ENCODE results near the gene RHOBTB1.

The RHOBTB1 gene

DNA sequence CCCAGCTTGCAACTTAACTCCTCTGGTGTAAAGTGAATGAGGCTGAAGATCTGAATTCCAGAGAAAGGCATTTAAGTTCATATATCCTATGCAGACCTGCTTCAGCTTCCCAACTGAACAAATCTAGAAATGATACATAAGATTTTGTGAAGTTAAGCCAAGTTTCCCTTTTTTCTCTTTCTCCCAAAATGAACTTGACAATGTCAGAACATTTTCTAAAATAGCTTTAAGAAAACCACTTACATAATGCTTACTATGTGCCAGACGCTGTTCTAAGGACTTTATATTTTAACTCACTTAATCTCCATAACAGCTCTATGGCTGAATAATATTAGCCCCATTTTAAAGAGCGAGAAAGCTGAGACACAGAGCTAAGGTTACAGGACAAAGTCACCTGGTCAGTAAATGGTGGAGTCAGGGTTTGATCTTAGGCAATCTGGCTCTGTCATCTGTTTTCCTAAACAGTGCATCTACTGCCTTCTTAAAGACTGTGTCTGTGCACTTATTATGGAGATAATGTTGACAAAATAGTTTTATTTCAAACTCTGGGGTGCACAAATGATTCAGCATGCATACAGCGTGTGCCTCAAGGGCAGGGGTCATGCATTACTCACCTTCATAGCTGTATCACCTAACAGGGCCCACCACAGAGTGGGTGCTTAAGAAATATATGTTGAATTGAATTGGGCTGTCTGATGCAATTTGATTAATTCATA lies 66.8 kb downstream of the RHOBTB1 start:
- H2BK12ac ChIP-seq (ENCODE audit: low read length): no peak overlapping the region
- H3K23ac ChIP-seq (ENCODE audit: low read length): no peak overlapping the region
- H3K4me1 ChIP-seq (ENCODE audit: control insufficient read depth in 1 of 2, insufficient read depth in 2 of 2, low read length in 2 of 2): no peaks in the 10 kb centered on the region
- H3K9me3 ChIP-seq (ENCODE audit: insufficient read depth, low read depth, low read length): no peaks in the 10 kb centered on the region
- no peak overlapping the region for H4K12ac ChIP-seq (ENCODE audit: low read depth, low read length)
- no peak for DNase-seq
- no peaks in the 10 kb centered on the region for H3K79me2 ChIP-seq (ENCODE audit: control insufficient read depth, insufficient read depth, low read length, poor library complexity)
- H3K4me3 ChIP-seq (ENCODE audit: low read depth, low read length): no peak overlapping the region
- no CpG with 5 or more reads among the region's 3 CpGs for WGBS (ENCODE audit: extremely low coverage, insufficient coverage, insufficient read length)
- no peaks in the 10 kb centered on the region for H3K79me1 ChIP-seq (ENCODE audit: low read length)
- H4K91ac ChIP-seq (ENCODE audit: low read depth, low read length): no peak overlapping the region
- no peak overlapping the region for H3K18ac ChIP-seq (ENCODE audit: low read length)
- no peak overlapping the region for H2AFZ ChIP-seq (ENCODE audit: insufficient read depth, low read length, poor library complexity)
- no peak overlapping the region for H3K27ac ChIP-seq (ENCODE audit: low read depth, low read length)
- no peak overlapping the region for H3K14ac ChIP-seq (ENCODE audit: low read length)
- H2BK5ac ChIP-seq (ENCODE audit: low read depth, low read length, poor library complexity): no peak overlapping the region
- no peak overlapping the region for H3K4me2 ChIP-seq (ENCODE audit: low read length)
- no peak overlapping the region for H4K8ac ChIP-seq (ENCODE audit: low read depth, low read length)
- no peak overlapping the region for H2BK120ac ChIP-seq (ENCODE audit: insufficient read depth, low read length, poor library complexity)
- no peaks in the 10 kb centered on the region for H3K27me3 ChIP-seq (ENCODE audit: insufficient read depth, low read length)
- no peak overlapping the region for H3K9ac ChIP-seq (ENCODE audit: low read length)
- no peak overlapping the region for H3K4ac ChIP-seq (ENCODE audit: low read depth, low read length)
- H3K36me3 ChIP-seq (ENCODE audit: control insufficient read depth in 1 of 2, insufficient read depth in 2 of 2, low read length in 2 of 2): no peaks in the 10 kb centered on the region
- H2AK5ac ChIP-seq (ENCODE audit: low read length): no peak overlapping the region

DNA sequence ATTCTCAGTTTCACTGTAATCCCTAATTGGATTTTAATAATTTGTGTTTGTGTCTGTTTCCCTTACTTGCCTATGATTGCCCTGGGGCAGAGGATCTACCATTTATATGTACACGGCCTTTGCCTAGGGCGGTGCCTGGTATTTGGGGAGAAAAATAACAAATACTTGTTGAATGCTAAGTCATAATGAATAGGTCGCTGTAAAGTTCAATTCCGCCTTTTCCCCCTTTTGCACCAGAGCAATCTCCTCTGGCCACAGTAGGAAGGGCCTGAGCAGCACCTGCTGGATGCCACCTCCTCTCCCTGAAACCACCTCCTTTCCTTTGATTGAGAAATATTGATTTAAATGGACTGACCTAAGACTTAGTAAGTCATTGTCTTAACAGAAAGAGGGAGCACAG lies 70.2 kb downstream of the RHOBTB1 start:
- no CpG with 5 or more reads among the region's 4 CpGs for WGBS (ENCODE audit: extremely low coverage, insufficient coverage, insufficient read length)
- Histone ChIP-seq H2AFZ (ENCODE audit: insufficient read depth, low read length, poor library complexity) (no peak overlapping the region), H3K27ac (ENCODE audit: low read depth, low read length) (no peak overlapping the region), H3K18ac (ENCODE audit: low read length) (no peak overlapping the region), H2BK120ac (ENCODE audit: insufficient read depth, low read length, poor library complexity) (no peak overlapping the region), H2BK5ac (ENCODE audit: low read depth, low read length, poor library complexity) (no peak overlapping the region), H4K8ac (ENCODE audit: low read depth, low read length) (no peak overlapping the region), H3K4me3 (ENCODE audit: low read depth, low read length) (no peak overlapping the region), H3K14ac (ENCODE audit: low read length) (no peak overlapping the region), H3K4me1 (ENCODE audit: control insufficient read depth in 1 of 2, insufficient read depth in 2 of 2, low read length in 2 of 2) (peaks cover 0 to 2% of the 10 kb centered on the region in 2 experiments), H3K9ac (ENCODE audit: low read length) (no peak overlapping the region), H3K27me3 (ENCODE audit: insufficient read depth, low read length) (no peaks in the 10 kb centered on the region), H3K4me2 (ENCODE audit: low read length) (no peak overlapping the region), H3K36me3 (ENCODE audit: control insufficient read depth in 1 of 2, insufficient read depth in 2 of 2, low read length in 2 of 2) (peaks cover 0 to 7% of the 10 kb centered on the region in 2 experiments), H3K23ac (ENCODE audit: low read length) (no peak overlapping the region), H4K12ac (ENCODE audit: low read depth, low read length) (no peak overlapping the region), H2AK5ac (ENCODE audit: low read length) (no peak overlapping the region), H4K91ac (ENCODE audit: low read depth, low read length) (no peak overlapping the region), H3K9me3 (ENCODE audit: insufficient read depth, low read depth, low read length) (no peaks in the 10 kb centered on the region), H3K79me1 (ENCODE audit: low read length) (no peaks in the 10 kb centered on the region), H3K4ac (ENCODE audit: low read depth, low read length) (no peak overlapping the region), H2BK12ac (ENCODE audit: low read length) (no peak overlapping the region), H3K79me2 (ENCODE audit: control insufficient read depth, insufficient read depth, low read length, poor library complexity) (no peaks in the 10 kb centered on the region)
- no peak for DNase-seq

DNA sequence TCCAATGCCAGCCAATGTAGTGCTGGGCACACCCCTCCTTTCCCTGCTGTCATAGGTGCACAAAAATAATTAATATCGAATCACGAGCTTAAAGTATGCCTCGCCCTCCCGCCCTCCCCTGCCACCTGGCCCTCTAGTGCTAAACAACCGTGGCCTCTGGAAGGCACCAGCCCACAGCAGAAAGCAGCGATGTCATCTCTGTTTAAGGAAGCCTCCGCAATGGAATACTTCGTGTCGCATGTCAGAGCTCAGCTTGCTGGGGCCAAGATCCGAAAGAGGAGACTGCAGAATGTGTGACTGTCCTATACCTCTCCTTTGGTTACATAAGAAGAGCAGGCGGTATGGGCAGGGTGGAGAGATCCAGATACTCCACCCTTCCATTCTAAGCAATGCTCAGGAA lies 71.5 kb downstream of the RHOBTB1 start:
- DNase-seq: no peak
- no peak overlapping the region for H3K9ac ChIP-seq (ENCODE audit: low read length)
- H3K27ac ChIP-seq (ENCODE audit: low read depth, low read length): no peak overlapping the region
- no peak overlapping the region for H3K18ac ChIP-seq (ENCODE audit: low read length)
- no peak overlapping the region for H4K12ac ChIP-seq (ENCODE audit: low read depth, low read length)
- no peak overlapping the region for H2BK120ac ChIP-seq (ENCODE audit: insufficient read depth, low read length, poor library complexity)
- no peak overlapping the region for H3K14ac ChIP-seq (ENCODE audit: low read length)
- H3K4ac ChIP-seq (ENCODE audit: low read depth, low read length): no peak overlapping the region
- H3K23ac ChIP-seq (ENCODE audit: low read length): no peak overlapping the region
- H4K8ac ChIP-seq (ENCODE audit: low read depth, low read length): no peak overlapping the region
- H3K4me1 ChIP-seq (ENCODE audit: control insufficient read depth in 1 of 2, insufficient read depth in 2 of 2, low read length in 2 of 2): peaks cover 0 to 2% of the 10 kb centered on the region in 2 experiments
- peaks cover 0 to 7% of the 10 kb centered on the region in 2 experiments for H3K36me3 ChIP-seq (ENCODE audit: control insufficient read depth in 1 of 2, insufficient read depth in 2 of 2, low read length in 2 of 2)
- no peak overlapping the region for H4K91ac ChIP-seq (ENCODE audit: low read depth, low read length)
- no CpG with 5 or more reads among the region's 11 CpGs for WGBS (ENCODE audit: extremely low coverage, insufficient coverage, insufficient read length)
- H3K9me3 ChIP-seq (ENCODE audit: insufficient read depth, low read depth, low read length): no peaks in the 10 kb centered on the region
- no peaks in the 10 kb centered on the region for H3K27me3 ChIP-seq (ENCODE audit: insufficient read depth, low read length)
- no peaks in the 10 kb centered on the region for H3K79me2 ChIP-seq (ENCODE audit: control insufficient read depth, insufficient read depth, low read length, poor library complexity)
- no peaks in the 10 kb centered on the region for H3K79me1 ChIP-seq (ENCODE audit: low read length)
- H3K4me3 ChIP-seq (ENCODE audit: low read depth, low read length): no peak overlapping the region
- no peak overlapping the region for H2BK12ac ChIP-seq (ENCODE audit: low read length)
- no peak overlapping the region for H2AK5ac ChIP-seq (ENCODE audit: low read length)
- no peak overlapping the region for H2BK5ac ChIP-seq (ENCODE audit: low read depth, low read length, poor library complexity)
- H2AFZ ChIP-seq (ENCODE audit: insufficient read depth, low read length, poor library complexity): no peak overlapping the region
- no peak overlapping the region for H3K4me2 ChIP-seq (ENCODE audit: low read length)

DNA sequence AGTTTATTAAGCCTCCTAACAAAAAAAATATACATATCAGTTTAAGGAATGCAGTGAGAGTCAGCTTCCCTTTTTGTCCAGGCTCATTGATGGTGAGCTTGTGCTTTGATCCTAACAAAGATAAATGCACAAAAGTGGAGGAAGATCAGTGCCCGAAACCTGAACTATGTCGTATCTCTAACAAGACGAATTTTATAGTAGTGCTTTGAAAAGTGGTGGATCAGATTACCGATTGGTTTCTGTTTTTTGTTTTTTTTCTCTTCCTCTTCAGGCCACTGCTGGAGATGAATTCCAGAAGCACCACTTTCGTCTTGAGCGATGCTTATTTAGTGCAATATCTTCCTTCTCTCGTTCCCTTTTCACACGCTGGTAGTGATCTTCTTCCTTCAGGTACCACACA lies 72.8 kb downstream of the RHOBTB1 start:
- H4K91ac ChIP-seq (ENCODE audit: low read depth, low read length): no peak overlapping the region
- H3K79me2 ChIP-seq (ENCODE audit: control insufficient read depth, insufficient read depth, low read length, poor library complexity): no peaks in the 10 kb centered on the region
- peaks cover 0 to 7% of the 10 kb centered on the region in 2 experiments for H3K36me3 ChIP-seq (ENCODE audit: control insufficient read depth in 1 of 2, insufficient read depth in 2 of 2, low read length in 2 of 2)
- no peak overlapping the region for H4K8ac ChIP-seq (ENCODE audit: low read depth, low read length)
- no peak overlapping the region for H2BK12ac ChIP-seq (ENCODE audit: low read length)
- H3K79me1 ChIP-seq (ENCODE audit: low read length): no peaks in the 10 kb centered on the region
- H2BK5ac ChIP-seq (ENCODE audit: low read depth, low read length, poor library complexity): no peak overlapping the region
- H3K27me3 ChIP-seq (ENCODE audit: insufficient read depth, low read length): no peaks in the 10 kb centered on the region
- H3K18ac ChIP-seq (ENCODE audit: low read length): no peak overlapping the region
- H3K4me3 ChIP-seq (ENCODE audit: low read depth, low read length): no peak overlapping the region
- no peak overlapping the region for H2AFZ ChIP-seq (ENCODE audit: insufficient read depth, low read length, poor library complexity)
- H3K4ac ChIP-seq (ENCODE audit: low read depth, low read length): no peak overlapping the region
- DNase-seq: no peak
- peaks cover 0 to 2% of the 10 kb centered on the region in 2 experiments for H3K4me1 ChIP-seq (ENCODE audit: control insufficient read depth in 1 of 2, insufficient read depth in 2 of 2, low read length in 2 of 2)
- H3K14ac ChIP-seq (ENCODE audit: low read length): no peak overlapping the region
- no peak overlapping the region for H3K9ac ChIP-seq (ENCODE audit: low read length)
- no peak overlapping the region for H3K4me2 ChIP-seq (ENCODE audit: low read length)
- WGBS (ENCODE audit: extremely low coverage, insufficient coverage, insufficient read length): no CpG with 5 or more reads among the region's 8 CpGs
- no peak overlapping the region for H3K27ac ChIP-seq (ENCODE audit: low read depth, low read length)
- no peaks in the 10 kb centered on the region for H3K9me3 ChIP-seq (ENCODE audit: insufficient read depth, low read depth, low read length)
- H2BK120ac ChIP-seq (ENCODE audit: insufficient read depth, low read length, poor library complexity): no peak overlapping the region
- H3K23ac ChIP-seq (ENCODE audit: low read length): no peak overlapping the region
- no peak overlapping the region for H4K12ac ChIP-seq (ENCODE audit: low read depth, low read length)
- no peak overlapping the region for H2AK5ac ChIP-seq (ENCODE audit: low read length)
